Mucosa of descending colon (tissue), 3 donors: ENCODE data around the gene CPNE5. TPM values are rescaled to one million over a fixed set of nuclear protein-coding genes. Genes with fewer than 3 reads are reported as not detected.
"Not testable (repeated sequence)": the region's sequence is repeated elsewhere in the genome, so short reads cannot be mapped to it uniquely, and the experiment has no call there.

Experiments
- ATAC-seq: fragments of 200-7000 bp; cut with Tn5 transposase; one replicate; pipeline ENCODE4 v1.9.1; 2020; ENCODE audit warnings: mild to moderate bottlenecking, moderate library complexity
- DNase-seq, 3 donors: peaks; one replicate each; pipeline ENCODE4 v3.0.0-alpha.2; 2020
- H3K36me3 ChIP-seq: fragments of 200-600 bp; one replicate; pipeline ENCODE4 v1.8.0; 2021; ENCODE audit warnings: low read depth, mild to moderate bottlenecking
- H3K4me1 ChIP-seq: fragments of 200-600 bp; one replicate; pipeline ENCODE4 v1.8.0; 2021; ENCODE audit warnings: low read depth, mild to moderate bottlenecking
- H3K4me3 ChIP-seq: fragments of 200-600 bp; one replicate; pipeline ENCODE4 v1.8.0; 2021; ENCODE audit warnings: mild to moderate bottlenecking
- H3K9me3 ChIP-seq: fragments of 200-600 bp; one replicate; pipeline ENCODE4 v1.8.0; 2021; ENCODE audit warnings: mild to moderate bottlenecking
- CTCF ChIP-seq: fragments of 200-600 bp; IDR thresholded peaks from one replicate; pipeline ENCODE4 v1.8.0; 2022; ENCODE audit warnings: antibody characterized with exemption, mild to moderate bottlenecking
- intact Hi-C, 2 donors: fragments of 100-400 bp; cut with DNase I in 1 of 2; cut with micrococcal nuclease in 1 of 2; formaldehyde crosslinking; loops; one replicate each; pipeline versions ENCODE4 v1.11.0 to v1.11.1; 2022; cut with DNase I, micrococcal nuclease
- total RNA-seq, 3 donors: library from RNA; stranded (reverse); fragmentation: NEBNext Ultra II Directional in 2 of 3; extraction: Animal tissue kit (Norgen Biotek cat#: 25700) in 2 of 3; gene quantifications; one replicate each; pipeline versions ENCODE4 v1.2.1 to v1.2.4, GENCODE V29; 2021 to 2023
- donor health status: DM: no; HTN: no; CAD: no; lungs with moderate emphysema.
- donor health status: DM: no; HTN: no; CAD: no.
- donor health status: DM: no; HTN: yes; CAD: no.

CPNE5 gene
- total RNA-seq, 3 donors from 2014 or later, result 4.7 to 15.2 (median 6.1) TPM

DNA sequence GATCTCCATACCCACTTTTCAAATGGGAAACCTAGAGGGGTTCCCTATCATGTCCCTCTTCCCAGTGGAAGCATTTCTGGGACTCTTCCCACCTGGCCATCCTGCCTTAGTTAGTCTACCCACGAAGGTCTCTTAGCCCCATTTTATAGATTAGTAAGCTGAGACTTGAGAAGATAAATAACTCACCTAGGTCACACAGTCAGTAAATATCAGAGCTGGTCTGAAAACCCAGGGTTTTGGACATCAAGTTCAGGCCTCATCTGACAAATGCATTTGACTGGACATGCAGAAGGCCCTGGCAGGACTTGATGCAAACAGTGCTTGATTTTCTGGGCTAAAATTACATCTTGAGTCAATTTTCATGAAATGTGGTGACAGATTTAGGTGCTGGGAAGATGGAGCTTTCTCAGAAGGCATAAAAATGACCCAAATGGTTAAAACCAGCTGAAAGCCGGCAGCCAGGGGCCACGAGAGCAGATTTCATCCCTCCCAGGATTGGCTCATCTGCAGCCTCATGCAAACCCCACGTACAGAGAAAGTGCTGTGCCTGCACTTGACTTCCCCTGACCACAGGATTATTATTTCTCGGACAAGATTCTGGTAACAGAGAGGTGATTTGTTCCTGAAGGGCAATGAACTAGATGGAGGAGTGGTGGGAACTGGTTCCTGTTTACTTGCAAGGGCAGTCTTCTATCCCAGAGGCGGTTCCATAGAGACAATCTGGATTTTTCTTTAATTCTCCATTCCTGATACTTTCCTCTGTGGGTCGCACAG is 23.1 kb downstream of the CPNE5 start:
- Histone ChIP-seq H3K36me3 (no peaks in the 10 kb centered on the region), H3K9me3 (no peaks in the 10 kb centered on the region), H3K4me1 (no peaks in the 10 kb centered on the region), H3K4me3 (no peak overlapping the region)
- DNase-seq (no peak), ATAC-seq (no peak)
- intact Hi-C loops, result no loop called here
- TF ChIP-seq CTCF, result no peak

DNA sequence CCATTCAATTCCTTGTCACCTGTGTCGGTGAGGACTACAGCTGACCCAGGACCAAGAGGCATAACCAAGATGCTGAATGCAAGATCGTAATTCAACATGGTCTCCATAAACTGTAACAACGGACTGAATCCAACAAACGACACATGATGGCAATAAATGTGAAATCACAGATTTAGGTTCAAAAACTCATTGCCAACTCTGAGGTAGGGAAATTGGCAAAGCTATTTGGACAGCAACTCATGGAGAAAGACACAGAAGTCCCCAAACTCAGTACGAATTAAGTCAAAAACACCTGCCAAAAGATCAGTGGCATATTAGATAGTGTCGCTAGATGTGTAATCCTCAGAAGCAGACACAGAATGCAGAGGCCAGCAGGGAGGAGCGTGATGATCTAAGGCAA is 25.0 kb downstream of the CPNE5 start:
- intact Hi-C loops, result no loop called here
- no peak for DNase-seq
- Histone ChIP-seq H3K4me3 (no peak overlapping the region), H3K36me3 (no peaks in the 10 kb centered on the region), H3K9me3 (no peaks in the 10 kb centered on the region), H3K4me1 (no peaks in the 10 kb centered on the region)
- no peak for ATAC-seq
- TF ChIP-seq CTCF, result no peak

GRCh38 chr6:36813526-36813925 is 25.7 kb downstream of the CPNE5 start:
- Histone ChIP-seq H3K36me3 (no peaks in the 10 kb centered on the region), H3K4me3 (no peak overlapping the region), H3K9me3 (no peaks in the 10 kb centered on the region), H3K4me1 (no peaks in the 10 kb centered on the region)
- DNase-seq, result no peak
- no peak for TF ChIP-seq CTCF
- intact Hi-C loops, result no loop called here
- ATAC-seq, result no peak

- H3K9me3 ChIP-seq, DNase-seq, H3K4me3 ChIP-seq, ATAC-seq, intact Hi-C loops, H3K36me3 ChIP-seq, H3K4me1 ChIP-seq: not testable (repeated sequence)
Observed at GRCh38 chr6:36813047-36813446, 26.2 kb downstream of the CPNE5 start.

GRCh38 chr6:36809941-36810803 is 29.1 kb downstream of the CPNE5 start:
- ATAC-seq, result no peak
- DNase-seq, result no peak
- H3K9me3 ChIP-seq, result no peaks in the 10 kb centered on the region
- no peaks in the 10 kb centered on the region for H3K4me1 ChIP-seq
- intact Hi-C loops, result no loop called here
- TF ChIP-seq CTCF, result no peak
- no peak overlapping the region for H3K4me3 ChIP-seq
- H3K36me3 ChIP-seq, result no peaks in the 10 kb centered on the region

GRCh38 chr6:36809156-36809555 is 30.1 kb downstream of the CPNE5 start:
- Histone ChIP-seq H3K36me3 (no peaks in the 10 kb centered on the region), H3K9me3 (no peaks in the 10 kb centered on the region), H3K4me1 (no peaks in the 10 kb centered on the region), H3K4me3 (no peak overlapping the region)
- intact Hi-C loops, result no loop called here
- TF ChIP-seq CTCF, result no peak
- DNase-seq (no peak), ATAC-seq (no peak)
